H1 (cell line): Measurements from ENCODE around the gene PELO. TPM values are rescaled to one million over a fixed set of nuclear protein-coding genes. Genes with fewer than 3 reads are reported as not detected.

ENCODE experiments used
- CTCF ChIA-PET: fragments of 300-600 bp; sonication (Branson Sonifier 250); formaldehyde crosslinking; loops from one replicate; lab custom pipeline; 2021; ENCODE audit not compliant: partially characterized antibody; lab: Charles Lee
- POLR2A ChIA-PET: fragments of 300-600 bp; sonication (Branson Sonifier 250); formaldehyde crosslinking; loops from one replicate; lab custom pipeline; 2021; ENCODE audit warnings: inconsistent platforms; ENCODE audit not compliant: partially characterized antibody; lab: Charles Lee
- DNase-seq, 2 experiments: peaks; one replicate each; pipeline versions ENCODE4 v3.0.0 to v3.0.0-alpha.2; 2010 to 2022; ENCODE audit warnings: low spot score in 2 of 2, low read depth in 1 of 2, mixed read lengths in 1 of 2
- FAIRE-seq: peaks from 2 replicates; lab custom pipeline; 2011; peaks lifted over from hg19 to GRCh38; lab: Jason Lieb, UNC
- H2AFZ ChIP-seq: 2 replicates; pipeline ENCODE4 v1.8.1; 2012; ENCODE audit warnings: low read length, inconsistent platforms
- H2AK5ac ChIP-seq: 2 replicates; pipeline ENCODE4 v1.6.1; 2013; ENCODE audit warnings: low read depth, low read length
- H2BK120ac ChIP-seq: replicated peaks from 2 replicates; pipeline ENCODE3; 2013; ENCODE audit warnings: low read depth, low read length, inconsistent platforms
- H2BK12ac ChIP-seq: 2 replicates; pipeline ENCODE4 v1.6.1; 2013; ENCODE audit warnings: low read depth, low read length
- H2BK15ac ChIP-seq: 2 replicates; pipeline ENCODE4 v1.6.1; 2013; ENCODE audit warnings: low read length
- H2BK20ac ChIP-seq: 2 replicates; pipeline ENCODE4 v1.6.1; 2013; ENCODE audit warnings: low read length
- H2BK5ac ChIP-seq: 2 replicates; pipeline ENCODE4 v1.6.1; 2013; ENCODE audit warnings: low read depth, low read length
- H3K14ac ChIP-seq: 2 replicates; pipeline ENCODE4 v1.6.1; 2013; ENCODE audit warnings: inconsistent platforms; ENCODE audit not compliant: insufficient read length
- H3K18ac ChIP-seq: 2 replicates; pipeline ENCODE4 v1.6.1; 2013; ENCODE audit warnings: low read length; ENCODE audit errors: extremely low read depth
- H3K23ac ChIP-seq: 2 replicates; pipeline ENCODE4 v1.6.1; 2013; ENCODE audit warnings: inconsistent platforms; ENCODE audit not compliant: insufficient read length
- H3K23me2 ChIP-seq: 2 replicates; pipeline ENCODE4 v1.6.1; 2013; ENCODE audit warnings: low read depth, low read length
- H3K27ac ChIP-seq: 2 replicates; pipeline ENCODE4 v1.6.1; 2011; ENCODE audit warnings: low read depth, low read length, inconsistent platforms
- H3K27me3 ChIP-seq, 4 experiments: replicated peaks in 1 of 4; 1 replicate in 1 of 4; 2 replicates in 3 of 4; pipeline versions ENCODE4 v1.6.1 to v1.8.1; 2011 to 2013; ENCODE audit warnings: low read length in 3 of 4, mild to moderate bottlenecking in 3 of 4, inconsistent platforms in 2 of 4, mixed read lengths in 2 of 4, moderate library complexity in 1 of 4; ENCODE audit not compliant: control insufficient read depth in 3 of 4, insufficient read depth in 3 of 4; ENCODE audit errors: extremely low read depth in 1 of 4
- H3K36me3 ChIP-seq, 4 experiments: 2 replicates each; pipeline versions ENCODE4 v1.6.1 to v1.8.1; 2011 to 2013; ENCODE audit warnings: mild to moderate bottlenecking in 4 of 4, low read length in 3 of 4, moderate library complexity in 2 of 4, control low read depth in 1 of 4, inconsistent platforms in 1 of 4; ENCODE audit not compliant: insufficient read depth in 4 of 4, control insufficient read depth in 2 of 4
- H3K4ac ChIP-seq: replicated peaks from 2 replicates; pipeline ENCODE3; 2013; ENCODE audit warnings: low read length, low read depth, mixed read lengths, inconsistent platforms; ENCODE audit not compliant: insufficient read length
- H3K4me1 ChIP-seq, 4 experiments: replicated peaks in 1 of 4; 1 replicate in 1 of 4; 2 replicates in 3 of 4; pipeline versions ENCODE4 v1.6.1 to v1.8.1; 2011 to 2013; ENCODE audit warnings: low read length in 3 of 4, inconsistent platforms in 2 of 4, mixed read lengths in 1 of 4; ENCODE audit not compliant: insufficient read depth in 4 of 4, control insufficient read depth in 3 of 4
- H3K4me2 ChIP-seq, 2 experiments: 2 replicates each; pipeline versions ENCODE4 v1.6.1 to v1.8.1; 2011 to 2013; ENCODE audit warnings: low read depth in 2 of 2, low read length in 2 of 2, control low read depth in 1 of 2, inconsistent platforms in 1 of 2, mild to moderate bottlenecking in 1 of 2; ENCODE audit not compliant: insufficient read depth in 1 of 2
- H3K4me3 ChIP-seq, 4 experiments: fragments of 200-600, 300-600 bp in 1 of 4; sonication (generic), shearing (Covaris generic), sonication (Bioruptor Twin) in 1 of 4; 2 replicates each; pipeline versions ENCODE4 v1.5.1 to v1.8.1; 2011 to 2016; ENCODE audit warnings: low read length in 4 of 4, low read depth in 3 of 4, control low read depth in 2 of 4, inconsistent platforms in 2 of 4, mild to moderate bottlenecking in 2 of 4, mixed read lengths in 1 of 4, moderate library complexity in 1 of 4; ENCODE audit not compliant: insufficient read depth in 2 of 4; ENCODE audit errors: extremely low read depth in 1 of 4
- H3K56ac ChIP-seq: replicated peaks from 2 replicates; pipeline ENCODE3; 2013; ENCODE audit warnings: low read depth, mild to moderate bottlenecking, mixed read lengths, low read length, inconsistent platforms; ENCODE audit not compliant: insufficient read length
- H3K79me1 ChIP-seq: 2 replicates; pipeline ENCODE4 v1.6.1; 2013; ENCODE audit warnings: low read depth, low read length, control low read depth
- H3K79me2 ChIP-seq, 2 experiments: 2 replicates each; pipeline versions ENCODE4 v1.6.1 to v1.8.1; 2012 to 2013; ENCODE audit warnings: low read length in 2 of 2, mild to moderate bottlenecking in 2 of 2, inconsistent platforms in 1 of 2; ENCODE audit not compliant: insufficient read depth in 2 of 2, control insufficient read depth in 1 of 2
- H3K9ac ChIP-seq, 4 experiments: replicated peaks in 1 of 4; 1 replicate in 1 of 4; 2 replicates in 3 of 4; pipeline versions ENCODE4 v1.6.1 to v1.8.1; 2011 to 2013; ENCODE audit warnings: low read depth in 3 of 4, low read length in 3 of 4, control low read depth in 2 of 4, mild to moderate bottlenecking in 2 of 4, moderate library complexity in 2 of 4, inconsistent platforms in 1 of 4; ENCODE audit errors: extremely low read depth in 1 of 4
- H3K9me3 ChIP-seq, 2 experiments: 2 replicates each; pipeline versions ENCODE4 v1.6.1 to v1.8.1; 2012 to 2013; ENCODE audit warnings: mild to moderate bottlenecking in 2 of 2, moderate library complexity in 2 of 2, control low read depth in 1 of 2, inconsistent platforms in 1 of 2, low read depth in 1 of 2, low read length in 1 of 2, mixed read lengths in 1 of 2; ENCODE audit not compliant: insufficient read depth in 2 of 2
- H4K20me1 ChIP-seq, 2 experiments: replicated peaks in 1 of 2; 2 replicates each; pipeline versions ENCODE3 to v1.8.1; 2011 to 2013; ENCODE audit warnings: inconsistent platforms in 2 of 2, low read length in 2 of 2, mild to moderate bottlenecking in 1 of 2; ENCODE audit not compliant: insufficient read depth in 2 of 2, control insufficient read depth in 1 of 2
- H4K5ac ChIP-seq: 2 replicates; pipeline ENCODE4 v1.6.1; 2013; ENCODE audit warnings: low read length, low read depth, mixed read lengths, inconsistent platforms; ENCODE audit not compliant: insufficient read length
- H4K8ac ChIP-seq: 2 replicates; pipeline ENCODE4 v1.8.0; 2013; ENCODE audit warnings: mild to moderate bottlenecking, moderate library complexity, low read length, inconsistent platforms; ENCODE audit not compliant: insufficient read depth; ENCODE audit errors: extremely low read depth
- H4K91ac ChIP-seq: replicated peaks from 2 replicates; pipeline ENCODE3; 2013; ENCODE audit warnings: low read length, mixed read lengths, inconsistent platforms; ENCODE audit not compliant: insufficient read length
- CEBPB ChIP-seq: IDR thresholded peaks from 2 replicates; pipeline ENCODE4 v1.6.1; 2012; ENCODE audit warnings: low read depth, low read length
- CHD2 ChIP-seq: IDR thresholded peaks from 2 replicates; pipeline ENCODE4 v1.6.1; 2012; ENCODE audit warnings: low read length, improper control_type of control experiment
- GABPA ChIP-seq: IDR thresholded peaks from 2 replicates; pipeline ENCODE4 v1.6.1; 2011; ENCODE audit warnings: mild to moderate bottlenecking, low read length, moderate library complexity, borderline replicate concordance; ENCODE audit not compliant: insufficient read depth
- PHF8 ChIP-seq: fragments of 200-600 bp; sonication (generic); conservative IDR thresholded peaks from 2 replicates; pipeline ENCODE4 v1.7.1; 2012; ENCODE audit warnings: low read depth, mild to moderate bottlenecking, inconsistent platforms, low read length, moderate library complexity
- TAF7 ChIP-seq: optimal IDR thresholded peaks from 2 replicates; pipeline ENCODE3; 2011; ENCODE audit warnings: low read depth, mild to moderate bottlenecking, inconsistent platforms, low read length, moderate library complexity, borderline replicate concordance
- WGBS, 2 experiments: shearing (Covaris generic) in 1 of 2; methylation state at CpG; one replicate each; pipeline versions ENCODE4 v1.1.6 to v1.1.7; 2013 to 2015; ENCODE audit warnings: low lambda C conversion rate in 2 of 2, mixed read lengths in 2 of 2, inconsistent platforms in 1 of 2, low coverage in 1 of 2, missing lambda C conversion rate in 1 of 2; ENCODE audit not compliant: insufficient replicate concordance in 2 of 2, insufficient coverage in 1 of 2, insufficient read length in 1 of 2; ENCODE audit errors: extremely low coverage in 1 of 2, missing lambda C conversion rate in 1 of 2; 5-methylcytosine and 5-hydroxymethylcytosine counted together
- polyA plus RNA-seq, 7 experiments: library from polyadenylated mRNA; depleted of rRNA in 3 of 7; stranded (reverse) in 5 of 7; unstranded in 2 of 7; fragments of >200 nt in 5 of 7; fragments of 200-250 nt in 2 of 7; gene quantifications; 1 replicate in 5 of 7; 2 replicates in 1 of 7; 4 replicates in 1 of 7; pipeline versions ENCODE4 v1.2.1 to v1.2.3, GENCODE V29; 2011 to 2013; ENCODE audit warnings: missing spikeins in 2 of 7, mixed read lengths in 2 of 7
- total RNA-seq: library from RNA; stranded (reverse); fragmentation: NEBNext Ultra II Directional; extraction: Animal tissue kit (Norgen Biotek cat#: 25700); gene quantifications from 2 replicates; pipeline ENCODE4 v1.2.1, GENCODE V29; 2021

The PELO gene
- total and polyA plus RNA-seq, 2 of the 8 experiments (the other 6 are each of a cell fraction or from before 2014, with no cell fraction given) = 10.8 to 18.5 TPM

DNA sequence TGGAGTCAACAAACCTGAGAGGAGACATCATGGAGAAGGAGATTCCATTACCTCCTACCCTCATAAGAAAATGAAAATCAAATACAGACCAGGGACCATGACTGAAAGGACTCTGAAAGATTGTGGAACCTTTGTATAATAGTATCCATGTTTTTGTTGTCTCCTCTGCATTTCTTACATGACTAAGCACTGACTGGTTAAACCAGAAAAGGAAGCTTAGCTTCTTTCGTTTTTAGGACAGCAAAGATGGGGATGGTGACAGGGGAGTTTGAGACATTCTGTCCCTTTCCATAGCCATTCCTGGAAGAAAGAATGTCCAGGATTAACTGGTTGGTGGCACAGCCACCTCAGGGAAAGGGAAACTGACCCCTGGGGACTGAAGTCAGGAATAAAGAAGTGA is 22.2 kb downstream of the PELO start:
- H2BK120ac ChIP-seq = no peak overlapping the region
- TF ChIP-seq PHF8 (no peak), CHD2 (no peak), CEBPB (no peak), GABPA (no peak), TAF7 (no peak)
- no peak overlapping the region for H3K14ac ChIP-seq
- no peak overlapping the region for H2BK15ac ChIP-seq
- no peak overlapping the region for H3K4ac ChIP-seq
- WGBS, 2 experiments = 79% methylated on average over 1 of the region's 1 CpG; no CpG with 5 or more reads in 1 of the 2 experiments
- H2BK5ac ChIP-seq = no peak overlapping the region
- H2AK5ac ChIP-seq = no peak overlapping the region
- no peaks in the 10 kb centered on the region for H3K36me3 ChIP-seq
- no peak overlapping the region for H3K4me3 ChIP-seq
- no peak overlapping the region for H3K4me2 ChIP-seq
- peaks cover 0 to 1% of the 10 kb centered on the region in 2 experiments for H4K20me1 ChIP-seq
- DNase-seq = no peak
- peaks cover 0 to 5% of the 10 kb centered on the region in 2 experiments; a peak in 2 of 4 replicates for H3K79me2 ChIP-seq
- H3K27ac ChIP-seq = no peak overlapping the region
- no peak overlapping the region for H3K23ac ChIP-seq
- H3K18ac ChIP-seq = no peak overlapping the region
- no peaks in the 10 kb centered on the region for H3K9me3 ChIP-seq
- no peaks in the 10 kb centered on the region for H3K27me3 ChIP-seq
- H3K79me1 ChIP-seq = no peaks in the 10 kb centered on the region
- no peak overlapping the region for H4K91ac ChIP-seq
- H2BK20ac ChIP-seq = no peak overlapping the region
- CTCF ChIA-PET = no interaction called here
- H3K9ac ChIP-seq = no peak overlapping the region
- POLR2A ChIA-PET = interaction anchor here (1.1 to 1.3 kb wide), 2 partner anchors 8 to 10 kb away, joined by 3 to 6 read pairs; no protein-coding TSS in a partner anchor
- H3K23me2 ChIP-seq = no peaks in the 10 kb centered on the region
- no peak for FAIRE-seq
- H4K8ac ChIP-seq = no peak overlapping the region
- H3K56ac ChIP-seq = no peak overlapping the region
- no peak overlapping the region for H4K5ac ChIP-seq
- H2BK12ac ChIP-seq = no peak overlapping the region
- H2AFZ ChIP-seq = no peak overlapping the region
- no peaks in the 10 kb centered on the region for H3K4me1 ChIP-seq
